ENCODE measurements around the gene PHLDA1.

- TF ChIP-seq CTCF (IDR thresholded peaks at IDR 0.05) (peak; percentile 89), ZFX (IDR thresholded peaks at IDR 0.05; ENCODE audit: borderline replicate concordance) (no peak)
Measured at GRCh38 chr12:76031414-76032042, at the start of gene PHLDA1.
